GM15510 (cell line): ENCODE data around the gene ZNF609.

Experiments used
- POLR2A ChIP-seq: IDR thresholded peaks from 3 replicates; pipeline ENCODE4 v1.6.1; 2011; ENCODE audit warnings: borderline replicate concordance; ENCODE audit not compliant: insufficient read length; ENCODE audit errors: extremely low read depth

ZNF609 gene

DNA sequence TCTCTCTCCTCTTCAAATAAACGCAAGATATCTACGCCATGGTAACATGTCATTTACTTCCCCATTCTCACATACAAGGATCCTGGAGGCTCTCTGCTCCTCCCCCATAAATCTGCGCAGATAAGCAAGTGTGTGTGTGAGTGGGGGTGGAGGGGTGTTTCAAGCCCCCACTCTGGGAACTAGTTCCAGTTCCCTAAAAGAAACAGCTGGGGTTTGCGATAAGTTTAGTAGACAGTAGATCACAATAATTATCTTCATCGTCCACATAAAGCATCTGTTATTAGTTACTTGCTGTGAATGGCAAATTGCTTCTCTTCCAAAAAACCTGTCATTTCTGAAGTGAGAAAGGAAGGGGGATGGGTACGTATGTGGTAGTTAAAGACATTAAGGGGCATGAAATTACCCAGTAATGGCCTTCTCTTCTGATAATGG lies 235.2 kb downstream of the ZNF609 start:
- TF ChIP-seq POLR2A = no peak

DNA sequence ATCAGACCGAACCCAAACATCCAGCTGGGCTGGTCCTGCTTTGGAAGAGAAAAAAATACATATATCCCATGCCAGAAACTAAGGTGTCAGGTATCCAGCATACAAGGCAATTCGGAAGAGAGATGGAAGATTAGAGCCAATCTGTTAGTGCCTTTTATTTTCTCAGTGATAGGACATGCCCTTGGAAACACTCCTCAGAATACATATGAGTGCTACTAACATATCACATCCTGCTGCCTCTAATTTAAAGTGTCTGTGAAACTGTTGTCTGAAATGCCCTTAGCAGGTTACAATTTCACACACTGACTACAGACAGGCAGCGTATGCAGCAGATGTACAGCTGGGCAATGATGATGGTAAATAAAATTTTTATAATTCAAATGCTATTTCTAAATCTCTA lies 236.1 kb downstream of the ZNF609 start:
- no peak for TF ChIP-seq POLR2A

DNA sequence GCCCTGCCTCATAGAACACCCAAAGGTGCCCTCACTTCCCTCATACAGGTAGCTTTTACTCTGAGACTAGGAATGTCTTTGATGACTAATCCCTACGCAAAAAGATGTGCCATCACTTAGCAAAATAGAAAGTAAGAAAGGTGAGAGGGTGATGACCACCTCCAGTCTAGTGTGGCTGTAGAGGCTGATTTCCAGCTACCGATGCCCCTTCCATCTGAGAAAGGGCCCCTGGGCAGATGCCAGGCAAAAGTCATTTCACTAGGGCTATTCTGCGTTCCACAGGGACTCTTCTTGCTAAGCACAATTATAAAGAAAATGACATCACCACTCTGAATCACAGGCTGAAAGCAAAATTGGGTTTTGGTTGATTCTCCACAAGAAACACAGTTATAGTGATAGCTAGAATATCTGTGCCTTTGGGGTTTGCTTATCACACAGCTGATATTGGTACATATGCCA lies 237.6 kb downstream of the ZNF609 start:
- TF ChIP-seq POLR2A = no peak

DNA sequence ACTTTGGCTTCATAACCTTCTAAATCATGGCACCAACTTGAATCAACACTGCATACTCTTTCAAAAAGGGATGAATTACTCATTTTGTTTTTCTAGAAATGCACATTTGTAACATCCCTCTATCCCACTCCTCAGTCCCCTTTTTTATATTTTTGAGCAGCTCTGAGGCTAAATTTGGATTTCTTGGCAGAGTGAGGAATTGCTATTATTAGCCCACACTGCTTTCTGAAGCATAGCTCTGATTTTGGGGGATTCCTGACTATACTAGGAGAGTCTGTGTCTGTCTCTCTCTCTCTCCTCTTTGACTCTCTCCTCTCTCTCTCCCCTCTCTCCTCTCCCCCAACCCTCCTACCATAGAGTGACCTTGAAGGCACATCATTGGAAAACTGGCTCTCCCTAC lies 238.4 kb downstream of the ZNF609 start:
- no peak for TF ChIP-seq POLR2A

DNA sequence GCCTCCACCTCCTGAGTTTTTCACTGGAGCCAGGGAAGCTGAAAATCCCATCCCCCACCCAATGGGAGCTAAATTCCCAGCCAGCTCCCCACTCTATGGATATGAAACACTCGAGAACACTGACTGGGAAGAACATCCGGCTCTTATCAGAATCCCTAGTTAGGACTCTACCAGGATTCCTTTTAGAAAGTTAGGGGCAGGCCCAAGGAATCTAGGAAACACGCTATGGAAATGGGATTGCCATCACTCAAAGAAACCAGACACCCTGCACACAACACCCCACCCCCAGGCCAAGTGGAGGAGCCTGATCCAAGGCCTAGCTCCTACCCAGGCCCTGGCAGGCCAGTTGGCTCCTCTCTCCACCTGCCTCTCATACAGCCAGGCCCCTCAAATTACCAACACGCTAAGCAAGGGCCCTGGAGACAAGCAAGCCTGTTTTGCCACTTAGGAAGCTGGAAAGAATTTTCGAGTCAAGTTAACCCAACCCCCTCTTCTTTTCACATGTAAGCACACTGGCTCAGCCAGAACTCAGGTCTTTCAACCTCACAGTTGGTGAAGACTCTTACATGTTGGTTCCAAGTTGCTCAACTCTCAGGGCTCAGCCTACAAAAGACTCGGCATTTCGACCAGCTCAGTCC lies 239.5 kb downstream of the ZNF609 start:
- no peak for TF ChIP-seq POLR2A

DNA sequence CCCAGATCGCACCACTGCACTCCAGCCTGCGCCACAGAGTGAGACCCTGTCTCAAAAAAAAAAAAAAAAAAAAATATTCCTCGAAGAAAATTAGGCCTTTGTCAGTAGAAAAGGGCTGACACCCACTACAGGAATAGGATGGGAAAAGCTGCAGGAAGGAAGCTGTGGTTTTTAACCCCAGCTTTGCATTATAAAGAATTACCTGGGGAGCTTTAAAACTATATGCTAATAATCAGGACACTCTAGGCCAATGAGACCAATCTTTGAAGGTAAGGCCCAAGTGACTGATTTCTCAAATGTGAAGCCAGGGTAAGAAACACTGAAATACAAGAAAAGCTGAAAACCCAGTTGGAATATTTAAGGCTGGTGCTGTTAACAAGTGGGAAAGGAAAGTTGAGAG lies 240.7 kb downstream of the ZNF609 start:
- no peak for TF ChIP-seq POLR2A

DNA sequence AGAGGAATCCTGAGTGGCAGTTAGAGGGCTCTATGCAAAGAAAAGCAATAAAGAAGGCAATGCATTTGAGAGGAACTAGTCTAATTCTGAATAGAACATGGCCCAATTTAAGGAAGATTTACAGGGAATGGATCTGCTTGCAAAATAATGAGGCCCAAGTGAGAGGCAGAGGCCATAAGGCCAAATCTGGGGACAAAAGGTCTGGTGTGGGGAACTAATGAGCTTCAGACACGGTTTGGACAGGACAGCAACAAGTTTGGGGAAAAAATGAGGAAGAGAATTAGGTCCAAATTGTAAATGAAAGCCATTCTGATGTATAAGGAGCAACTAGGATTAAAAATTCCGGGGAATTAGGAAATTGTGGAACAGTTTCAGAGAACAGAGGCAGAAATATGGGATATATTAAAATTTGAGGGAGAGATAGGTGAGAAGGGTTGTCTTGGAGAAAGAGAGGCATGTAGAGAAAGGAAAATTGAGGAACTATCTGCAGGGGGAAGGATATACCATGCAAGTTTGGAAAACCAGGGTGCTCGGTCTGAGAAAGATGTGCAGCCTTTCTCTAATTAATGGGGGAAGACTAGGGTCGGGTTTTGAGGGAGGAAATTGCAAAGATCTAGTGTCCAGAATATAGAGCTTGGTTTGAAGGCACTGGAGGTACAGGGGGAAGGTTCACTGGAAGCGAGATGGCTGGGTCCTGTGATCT lies 241.3 kb downstream of the ZNF609 start:
- TF ChIP-seq POLR2A = no peak

DNA sequence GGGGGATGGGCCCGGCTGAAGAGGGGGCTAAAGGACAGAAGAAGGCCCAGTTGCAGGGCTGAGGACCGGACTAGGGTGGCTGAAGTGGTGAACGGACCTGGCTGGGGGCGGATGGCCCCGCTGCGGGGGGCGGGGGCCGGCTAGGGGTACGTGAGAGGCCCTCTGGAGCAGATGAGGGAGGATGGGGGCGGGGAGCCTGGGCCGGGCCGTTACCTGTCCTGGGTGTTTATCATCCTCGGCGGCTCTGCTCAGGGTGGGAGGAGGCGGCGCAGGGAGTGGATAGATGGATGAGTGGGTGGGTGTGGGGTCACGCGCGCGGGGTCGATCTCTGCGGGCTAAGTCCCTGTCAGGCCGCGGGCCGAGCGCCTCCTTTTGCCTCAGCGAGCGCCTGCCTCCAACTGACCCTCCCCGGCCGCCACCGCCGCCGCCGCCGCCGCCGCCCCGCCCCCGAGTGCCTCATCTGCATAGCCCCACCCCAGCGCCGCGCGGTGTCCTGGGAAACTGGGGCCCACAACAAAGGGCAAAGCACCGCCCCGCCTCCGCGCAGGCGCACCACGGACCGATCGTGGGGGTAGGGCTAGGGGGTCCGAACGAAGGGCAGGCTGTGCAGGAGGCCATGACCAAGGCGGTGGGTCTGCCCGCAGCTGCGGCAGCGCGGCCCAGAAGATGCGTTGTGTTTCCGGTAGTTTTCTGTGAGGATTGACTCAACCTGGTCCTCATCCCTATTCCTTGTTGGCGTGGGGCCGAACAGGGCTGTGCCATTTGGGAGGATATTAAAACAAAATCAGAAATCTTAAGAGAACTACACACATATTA lies 242.6 kb downstream of the ZNF609 start:
- TF ChIP-seq POLR2A = peak; percentile 89

DNA sequence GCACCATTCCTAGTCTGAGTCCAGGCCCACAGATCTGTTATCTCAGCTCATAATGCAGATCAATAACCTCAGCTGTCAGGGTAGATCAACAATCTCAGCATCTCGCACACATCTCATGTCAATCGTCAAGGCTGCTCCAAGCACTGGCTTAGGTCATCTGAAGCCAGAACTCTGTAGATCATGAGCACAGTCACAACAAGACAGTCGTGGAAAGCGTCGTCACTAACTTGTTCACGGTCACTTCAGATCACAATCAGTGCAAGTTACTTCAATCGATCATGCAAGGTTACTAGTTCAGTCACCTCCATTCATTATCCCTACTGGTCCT lies 243.2 kb downstream of the ZNF609 start:
- TF ChIP-seq POLR2A = no peak

DNA sequence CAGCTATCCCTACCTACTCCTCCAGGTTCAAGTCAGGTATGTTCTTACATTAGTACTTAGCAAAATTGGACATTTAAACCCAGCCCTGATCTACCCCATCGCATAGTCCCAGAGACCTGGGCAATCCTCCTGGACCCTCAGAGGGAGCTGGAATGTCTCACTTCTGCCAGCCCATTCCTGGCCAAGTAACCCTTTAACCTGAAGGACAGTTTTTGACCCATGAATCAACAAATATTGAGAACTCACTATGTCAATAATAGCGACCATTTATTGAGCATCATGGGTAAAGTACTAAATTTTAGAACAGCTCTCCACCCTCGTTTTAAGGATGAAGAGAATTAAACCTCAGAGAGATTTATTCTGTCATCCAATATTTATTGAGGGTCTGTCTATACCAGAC lies 244.6 kb downstream of the ZNF609 start:
- no peak for TF ChIP-seq POLR2A

DNA sequence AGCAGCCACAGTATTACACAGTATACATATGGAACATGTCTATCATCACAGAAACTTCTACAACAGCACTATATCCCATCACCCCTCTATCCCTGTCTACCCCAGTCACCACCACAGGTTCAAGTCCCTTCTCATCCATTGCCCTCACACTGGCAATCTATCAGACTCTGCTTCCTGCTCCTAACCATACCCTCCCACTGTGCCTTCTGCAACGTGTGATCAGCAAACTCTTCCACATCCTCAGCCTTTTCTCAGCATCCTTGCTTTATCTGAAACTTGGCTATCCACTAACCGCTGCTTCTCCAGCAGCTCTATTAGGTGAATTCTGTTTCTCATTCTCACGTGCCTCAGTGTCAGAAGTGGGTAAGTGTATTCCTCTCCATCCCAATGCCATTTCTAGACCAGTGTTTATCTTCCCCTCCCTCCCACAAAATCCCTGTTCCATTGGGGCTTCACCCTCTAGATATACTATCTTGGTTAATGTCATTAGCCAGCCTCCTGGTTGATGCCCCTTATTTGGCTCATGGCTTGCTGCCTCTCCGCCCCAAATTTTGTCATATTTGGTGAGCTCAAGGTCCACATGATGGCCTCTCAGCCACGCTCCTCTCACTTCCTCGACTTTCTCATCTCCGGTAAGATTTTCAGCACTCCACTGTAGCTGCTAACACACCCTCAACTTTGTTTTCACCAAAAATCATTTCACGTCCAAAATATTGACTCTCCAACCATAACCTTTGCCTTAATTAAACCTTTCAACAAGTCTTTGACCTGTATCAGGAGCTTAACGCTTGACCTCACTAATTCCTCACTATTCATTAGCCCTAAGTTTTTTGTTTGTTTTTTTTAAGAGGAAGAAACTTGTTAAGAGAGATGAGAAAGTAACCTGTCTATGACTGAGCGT lies 245.9 kb downstream of the ZNF609 start:
- no peak for TF ChIP-seq POLR2A

DNA sequence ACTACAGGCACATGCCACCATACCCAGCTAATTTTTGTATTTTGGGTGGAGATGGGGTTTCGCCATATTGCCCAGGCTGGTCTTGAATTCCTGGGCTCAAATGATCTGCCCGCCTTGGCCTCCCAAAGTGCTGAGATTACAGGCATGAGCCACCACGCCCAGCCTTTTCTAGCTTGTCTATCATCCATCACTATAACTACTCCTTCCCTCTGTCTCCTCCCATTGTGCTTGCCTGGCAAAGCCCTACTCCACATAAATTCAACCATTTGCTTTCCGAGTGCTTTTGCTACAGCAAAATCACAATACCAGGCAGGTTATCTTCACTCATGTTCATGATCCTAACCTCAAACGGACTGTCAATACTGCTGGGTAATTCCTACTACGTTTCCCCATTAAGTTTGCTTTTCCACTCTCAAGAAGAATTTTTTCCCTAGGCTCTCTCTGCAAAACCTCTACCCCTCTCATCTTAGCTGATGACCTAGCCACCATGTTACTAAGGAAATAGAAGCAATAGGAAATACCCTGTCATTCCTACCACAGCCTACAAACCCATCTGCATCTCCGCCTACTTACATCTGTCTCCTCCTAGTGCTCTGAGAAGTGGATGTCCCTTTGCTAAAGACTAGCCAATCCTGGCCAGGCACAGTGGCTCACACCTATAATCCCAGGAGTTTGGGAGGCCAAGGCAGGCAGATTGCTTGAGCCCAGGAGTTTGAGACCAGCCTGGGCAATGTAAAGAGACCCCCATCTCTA lies 250.5 kb downstream of the ZNF609 start:
- no peak for TF ChIP-seq POLR2A

DNA sequence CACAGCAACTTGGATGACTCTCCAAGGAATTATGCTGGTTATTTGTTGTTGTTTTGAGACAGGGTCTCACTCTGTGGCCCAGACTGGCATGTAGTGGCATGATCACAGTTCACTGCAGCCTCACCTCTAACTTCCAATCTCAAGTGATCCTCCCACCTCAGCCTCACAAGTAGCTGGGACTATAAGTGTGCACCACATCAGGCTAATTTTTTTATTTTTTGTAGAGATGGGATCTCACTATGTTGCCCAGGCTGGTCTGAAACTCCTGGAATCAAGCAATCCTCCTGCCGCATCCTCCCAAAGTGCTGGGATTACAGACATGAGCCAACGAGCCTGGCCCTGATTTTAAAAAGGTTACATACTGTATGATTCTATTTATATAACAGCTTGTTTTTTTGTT lies 252.0 kb downstream of the ZNF609 start:
- TF ChIP-seq POLR2A = no peak

DNA sequence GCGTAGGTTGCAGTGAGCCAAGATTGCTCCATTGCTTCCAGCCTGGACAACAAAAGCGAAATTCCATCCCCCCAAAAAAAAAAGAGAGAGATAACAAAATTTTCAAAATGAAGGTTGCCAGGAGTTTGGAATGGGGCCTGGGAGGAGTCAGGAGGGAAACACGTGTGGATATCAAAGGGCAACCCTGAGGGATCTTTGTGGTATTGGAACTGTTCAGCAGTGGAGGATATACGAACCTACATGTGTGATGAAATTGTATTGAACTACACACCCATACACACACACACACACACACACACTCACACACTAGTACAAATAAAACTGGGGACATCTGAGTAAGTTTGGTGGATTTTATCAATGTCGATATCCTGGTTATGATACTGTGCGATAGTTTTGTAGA lies 253.2 kb downstream of the ZNF609 start:
- TF ChIP-seq POLR2A = no peak
